K562 (cell line): ENCODE data around the gene MRPS35. TPM values are rescaled to one million over a fixed set of nuclear protein-coding genes. Genes with fewer than 3 reads are reported as not detected.
A peak's percentile ranks its signal among the peaks of the same experiment; 100 is the strongest.

Experiments used
- GTF2E2 ChIP-seq: fragments of 200-800 bp; sonication (Bioruptor generic); IDR thresholded peaks from 2 replicates; pipeline ENCODE4 v1.6.1; 2016; ENCODE audit warnings: missing genetic modification characterization, missing compliant biosample characterization
- KAT7 ChIP-seq: sonication (generic); formaldehyde crosslinking; IDR thresholded peaks from 2 replicates; pipeline ENCODE4 v1.8.0; 2022; ENCODE audit warnings: missing genetic modification reagents, mild to moderate bottlenecking, borderline replicate concordance
- MAFK ChIP-seq: IDR thresholded peaks from 2 replicates; pipeline ENCODE4 v1.6.1; 2011; ENCODE audit warnings: low read length, improper control_type of control experiment
- NRF1 ChIP-seq, 2 experiments: fragments of 450-650 bp; IDR thresholded peaks in 1 of 2; conservative IDR thresholded peaks in 1 of 2; 2 replicates each; pipeline ENCODE4 v1.6.1; 2014; ENCODE audit warnings: mild to moderate bottlenecking in 2 of 2
- SP1 ChIP-seq: sonication (generic); formaldehyde crosslinking; IDR thresholded peaks from 2 replicates; pipeline ENCODE4 v1.8.1; 2022; ENCODE audit warnings: mild to moderate bottlenecking, missing genetic modification reagents
- TEAD1 ChIP-seq, 2 experiments: fragments of 450-650 bp in 1 of 2; sonication (generic) in 1 of 2; formaldehyde crosslinking; IDR thresholded peaks; 2 replicates each; pipeline versions ENCODE4 v1.4.0 to v1.8.0; 2020 to 2022; ENCODE audit warnings: mild to moderate bottlenecking in 2 of 2, missing genetic modification reagents in 1 of 2
- ZFX ChIP-seq: sonication (generic); formaldehyde crosslinking; IDR thresholded peaks from 2 replicates; pipeline ENCODE4 v1.8.0; 2022; ENCODE audit warnings: mild to moderate bottlenecking, missing genetic modification reagents, moderate library complexity
- polyA plus RNA-seq, 8 experiments: library from polyadenylated mRNA; depleted of rRNA in 4 of 8; stranded (reverse) in 5 of 8; unstranded in 3 of 8; fragments of >200 nt; fragmentation: Nextera tagmentation in 2 of 8; fragmentation: Illumina TruSeq in 1 of 8; extraction: Ambion mirVana in 2 of 8; extraction: Trizol in 1 of 8; gene quantifications; 2 replicates each; pipeline versions ENCODE4 v1.2.1 to v1.2.3, GENCODE V29; 2011 to 2014; ENCODE audit warnings: inconsistent platforms in 1 of 8, missing spikeins in 1 of 8
- total RNA-seq, 7 experiments: library from RNA; depleted of rRNA in 6 of 7; stranded (reverse); fragments of >200 nt in 6 of 7; fragmentation: Illumina TruSeq in 2 of 7; extraction: Trizol in 2 of 7; gene quantifications; 2 replicates each; pipeline versions ENCODE4 v1.2.1 to v1.2.3, GENCODE V29; 2011 to 2021; ENCODE audit warnings: low replicate concordance in 1 of 7
- TF ChIP-seq, protein P1 (sequence below), 2 experiments: fragments of 450-650 bp in 1 of 2; sonication (generic) in 1 of 2; formaldehyde crosslinking in 1 of 2; IDR thresholded peaks; 2 replicates each; pipeline versions ENCODE4 v1.7.1 to v1.9.0; 2016 to 2022; ENCODE audit warnings: inconsistent platforms in 1 of 2, mild to moderate bottlenecking in 1 of 2, missing genetic modification reagents in 1 of 2
- TF ChIP-seq, protein P2 (sequence below): fragments of 250-450 bp; sonication (Bioruptor Pico); IDR thresholded peaks from 2 replicates; pipeline ENCODE4 v1.5.0; 2021; ENCODE audit warnings: mild to moderate bottlenecking, moderate library complexity
- TF ChIP-seq, protein P3 (sequence below): sonication (generic); formaldehyde crosslinking; IDR thresholded peaks from 2 replicates; pipeline ENCODE4 v1.8.0; 2022; ENCODE audit warnings: missing genetic modification reagents, mild to moderate bottlenecking, borderline replicate concordance
- TF ChIP-seq, protein P4 (sequence below): sonication (generic); formaldehyde crosslinking; IDR thresholded peaks from 2 replicates; pipeline ENCODE4 v1.8.0; 2022; ENCODE audit warnings: missing genetic modification reagents, mild to moderate bottlenecking, moderate library complexity, borderline replicate concordance

The MRPS35 gene
- total and polyA plus RNA-seq, 9 of the 15 experiments (the other 6 are each of a cell fraction or from before 2014, with no cell fraction given) = 79.0 to 183 (median 114) TPM

DNA sequence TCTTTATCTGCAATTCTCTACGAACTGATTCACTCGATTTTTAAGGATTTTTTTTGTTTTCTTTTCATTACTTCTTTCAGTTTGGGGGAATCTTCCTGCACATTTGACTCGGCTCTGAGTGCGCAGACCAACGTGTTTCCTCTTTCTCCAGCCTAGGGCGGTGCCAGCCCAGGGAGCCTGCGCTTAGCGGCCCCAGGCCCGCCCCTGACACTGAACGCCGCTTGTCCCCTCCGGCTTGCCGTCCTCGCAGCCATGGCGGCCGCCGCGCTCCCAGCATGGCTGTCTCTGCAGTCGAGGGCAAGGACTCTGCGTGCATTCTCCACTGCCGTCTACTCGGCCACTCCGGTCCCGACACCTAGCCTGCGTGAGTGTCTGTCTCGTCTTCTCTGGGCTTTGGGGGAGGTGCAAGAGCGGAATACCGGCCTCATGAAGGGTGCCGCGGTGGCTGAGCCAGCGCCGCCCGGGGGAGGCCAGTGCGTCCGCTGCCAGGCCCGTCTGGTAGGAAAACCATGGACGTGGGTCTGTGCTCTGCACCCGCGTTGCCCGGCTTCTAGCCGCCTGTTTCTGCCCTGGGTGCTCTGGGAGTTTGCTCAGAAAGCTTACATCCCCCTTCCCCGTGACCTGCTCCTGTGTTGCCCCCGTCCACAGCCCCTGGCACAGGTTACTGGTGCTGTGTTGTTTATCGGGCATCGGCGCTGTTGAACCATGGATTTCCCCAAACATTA is at the start of gene MRPS35 (continued):
- TF ChIP-seq, protein P1, sequence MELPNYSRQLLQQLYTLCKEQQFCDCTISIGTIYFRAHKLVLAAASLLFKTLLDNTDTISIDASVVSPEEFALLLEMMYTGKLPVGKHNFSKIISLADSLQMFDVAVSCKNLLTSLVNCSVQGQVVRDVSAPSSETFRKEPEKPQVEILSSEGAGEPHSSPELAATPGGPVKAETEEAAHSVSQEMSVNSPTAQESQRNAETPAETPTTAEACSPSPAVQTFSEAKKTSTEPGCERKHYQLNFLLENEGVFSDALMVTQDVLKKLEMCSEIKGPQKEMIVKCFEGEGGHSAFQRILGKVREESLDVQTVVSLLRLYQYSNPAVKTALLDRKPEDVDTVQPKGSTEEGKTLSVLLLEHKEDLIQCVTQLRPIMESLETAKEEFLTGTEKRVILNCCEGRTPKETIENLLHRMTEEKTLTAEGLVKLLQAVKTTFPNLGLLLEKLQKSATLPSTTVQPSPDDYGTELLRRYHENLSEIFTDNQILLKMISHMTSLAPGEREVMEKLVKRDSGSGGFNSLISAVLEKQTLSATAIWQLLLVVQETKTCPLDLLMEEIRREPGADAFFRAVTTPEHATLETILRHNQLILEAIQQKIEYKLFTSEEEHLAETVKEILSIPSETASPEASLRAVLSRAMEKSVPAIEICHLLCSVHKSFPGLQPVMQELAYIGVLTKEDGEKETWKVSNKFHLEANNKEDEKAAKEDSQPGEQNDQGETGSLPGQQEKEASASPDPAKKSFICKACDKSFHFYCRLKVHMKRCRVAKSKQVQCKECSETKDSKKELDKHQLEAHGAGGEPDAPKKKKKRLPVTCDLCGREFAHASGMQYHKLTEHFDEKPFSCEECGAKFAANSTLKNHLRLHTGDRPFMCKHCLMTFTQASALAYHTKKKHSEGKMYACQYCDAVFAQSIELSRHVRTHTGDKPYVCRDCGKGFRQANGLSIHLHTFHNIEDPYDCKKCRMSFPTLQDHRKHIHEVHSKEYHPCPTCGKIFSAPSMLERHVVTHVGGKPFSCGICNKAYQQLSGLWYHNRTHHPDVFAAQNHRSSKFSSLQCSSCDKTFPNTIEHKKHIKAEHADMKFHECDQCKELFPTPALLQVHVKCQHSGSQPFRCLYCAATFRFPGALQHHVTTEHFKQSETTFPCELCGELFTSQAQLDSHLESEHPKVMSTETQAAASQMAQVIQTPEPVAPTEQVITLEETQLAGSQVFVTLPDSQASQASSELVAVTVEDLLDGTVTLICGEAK (IDR thresholded peaks at IDR 0.05) = peak; percentile 34; the same call in 1 of the 2 replicates
- TF ChIP-seq, protein P1 (CRISPR knock-in tag; IDR thresholded peaks at IDR 0.05) = no peak
- TF ChIP-seq, protein P2, sequence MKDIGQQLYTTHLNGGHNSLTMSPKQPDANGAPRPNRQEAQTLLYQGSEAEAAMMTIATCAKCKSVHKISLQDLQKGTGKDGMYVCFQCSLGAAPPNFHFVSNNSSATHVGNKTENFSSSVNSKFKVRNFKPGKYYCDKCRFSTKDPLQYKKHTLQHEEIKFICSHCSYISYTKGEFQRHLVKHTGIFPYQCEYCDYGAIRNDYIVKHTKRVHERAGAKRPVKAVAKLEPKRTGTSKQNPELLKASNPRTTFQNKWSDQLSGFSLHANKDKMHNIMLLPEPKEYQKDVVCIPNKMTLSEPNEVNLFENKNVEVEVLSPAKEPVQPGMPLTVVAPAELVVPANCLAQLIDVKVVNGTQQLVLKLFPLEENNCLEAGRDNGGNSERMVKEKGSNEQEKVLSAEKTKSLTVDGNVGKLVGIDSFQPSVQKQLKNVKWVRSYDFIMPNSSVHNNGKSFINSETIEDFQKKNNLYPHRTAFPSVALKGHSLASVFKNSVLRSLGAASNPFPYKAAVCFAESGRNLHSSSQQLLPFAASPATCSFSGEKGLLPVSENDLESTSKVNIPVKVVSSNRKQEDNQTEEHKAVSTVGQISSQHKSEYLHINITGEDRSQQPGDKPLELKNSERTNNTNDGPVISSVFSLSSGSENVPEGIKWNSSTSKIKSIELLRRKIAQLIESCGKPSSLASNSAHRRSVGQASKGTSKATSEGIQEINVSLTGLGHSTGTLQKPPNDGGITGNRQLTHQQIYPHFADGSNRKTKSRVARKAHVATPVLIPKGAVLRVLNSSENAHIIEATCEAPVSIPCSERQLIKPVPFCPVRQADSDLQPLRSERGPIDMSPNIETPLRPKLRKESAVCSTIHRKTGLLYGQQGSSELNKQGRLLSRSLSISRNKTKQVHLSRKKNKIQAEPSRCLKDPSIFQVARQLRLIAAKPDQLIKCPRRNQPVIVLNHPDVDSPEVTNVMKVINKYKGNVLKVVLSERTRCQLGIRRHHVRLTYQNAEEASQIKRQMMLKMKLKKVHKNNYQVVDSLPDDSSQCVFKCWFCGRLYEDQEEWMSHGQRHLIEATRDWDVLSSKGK (CRISPR knock-in tag) = no peak
- TF ChIP-seq TEAD1 (CRISPR knock-in tag; IDR thresholded peaks at IDR 0.05) (peak; percentile 40 to 66; a peak in 2 of 4 replicates), ZFX (CRISPR knock-in tag) (peak; percentile 91), MAFK (no peak), KAT7 (CRISPR knock-in tag) (peak; percentile 98), GTF2E2 (tag) (peak; percentile 74; the same call in 1 of the 2 replicates), SP1 (CRISPR knock-in tag) (peak; percentile 90), NRF1 (conservative IDR thresholded peaks at IDR 0.05 in 1 of 2, IDR thresholded peaks at IDR 0.05 in 1 of 2) (peak; percentile 86 to 88)
- TF ChIP-seq, protein P3, sequence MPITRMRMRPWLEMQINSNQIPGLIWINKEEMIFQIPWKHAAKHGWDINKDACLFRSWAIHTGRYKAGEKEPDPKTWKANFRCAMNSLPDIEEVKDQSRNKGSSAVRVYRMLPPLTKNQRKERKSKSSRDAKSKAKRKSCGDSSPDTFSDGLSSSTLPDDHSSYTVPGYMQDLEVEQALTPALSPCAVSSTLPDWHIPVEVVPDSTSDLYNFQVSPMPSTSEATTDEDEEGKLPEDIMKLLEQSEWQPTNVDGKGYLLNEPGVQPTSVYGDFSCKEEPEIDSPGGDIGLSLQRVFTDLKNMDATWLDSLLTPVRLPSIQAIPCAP = no peak
- TF ChIP-seq, protein P4, sequence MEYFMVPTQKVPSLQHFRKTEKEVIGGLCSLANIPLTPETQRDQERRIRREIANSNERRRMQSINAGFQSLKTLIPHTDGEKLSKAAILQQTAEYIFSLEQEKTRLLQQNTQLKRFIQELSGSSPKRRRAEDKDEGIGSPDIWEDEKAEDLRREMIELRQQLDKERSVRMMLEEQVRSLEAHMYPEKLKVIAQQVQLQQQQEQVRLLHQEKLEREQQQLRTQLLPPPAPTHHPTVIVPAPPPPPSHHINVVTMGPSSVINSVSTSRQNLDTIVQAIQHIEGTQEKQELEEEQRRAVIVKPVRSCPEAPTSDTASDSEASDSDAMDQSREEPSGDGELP (CRISPR knock-in tag) = peak; percentile 84; the same call in 1 of the 2 replicates
